ENCODE measurements around the gene C20orf96.

DNA sequence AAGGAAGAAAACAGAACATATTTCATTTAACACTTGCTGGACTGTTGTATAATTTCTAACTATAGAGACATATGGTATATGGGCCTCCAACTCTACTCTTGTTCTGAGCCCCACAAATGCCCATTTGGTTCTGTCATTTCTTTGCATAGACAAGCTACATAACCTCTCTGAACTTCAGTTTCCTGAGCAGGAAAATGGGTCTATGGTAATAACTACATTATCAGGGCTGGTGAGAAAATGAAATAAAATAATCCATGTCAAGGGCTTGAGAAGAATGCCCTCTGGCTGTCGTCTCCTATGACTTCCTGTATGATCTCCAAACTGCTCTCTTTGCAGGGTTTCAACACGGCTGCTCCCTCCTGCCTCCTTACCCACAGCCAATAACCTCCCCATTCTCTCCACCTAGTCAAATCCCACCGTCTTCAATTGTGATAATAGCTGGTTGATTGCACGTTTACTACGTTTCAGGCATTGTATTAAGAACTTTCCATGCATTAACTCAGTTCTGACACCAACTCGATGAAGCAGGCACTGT is 18.8 kb upstream of the C20orf96 start:
- TF ChIP-seq, protein P1, sequence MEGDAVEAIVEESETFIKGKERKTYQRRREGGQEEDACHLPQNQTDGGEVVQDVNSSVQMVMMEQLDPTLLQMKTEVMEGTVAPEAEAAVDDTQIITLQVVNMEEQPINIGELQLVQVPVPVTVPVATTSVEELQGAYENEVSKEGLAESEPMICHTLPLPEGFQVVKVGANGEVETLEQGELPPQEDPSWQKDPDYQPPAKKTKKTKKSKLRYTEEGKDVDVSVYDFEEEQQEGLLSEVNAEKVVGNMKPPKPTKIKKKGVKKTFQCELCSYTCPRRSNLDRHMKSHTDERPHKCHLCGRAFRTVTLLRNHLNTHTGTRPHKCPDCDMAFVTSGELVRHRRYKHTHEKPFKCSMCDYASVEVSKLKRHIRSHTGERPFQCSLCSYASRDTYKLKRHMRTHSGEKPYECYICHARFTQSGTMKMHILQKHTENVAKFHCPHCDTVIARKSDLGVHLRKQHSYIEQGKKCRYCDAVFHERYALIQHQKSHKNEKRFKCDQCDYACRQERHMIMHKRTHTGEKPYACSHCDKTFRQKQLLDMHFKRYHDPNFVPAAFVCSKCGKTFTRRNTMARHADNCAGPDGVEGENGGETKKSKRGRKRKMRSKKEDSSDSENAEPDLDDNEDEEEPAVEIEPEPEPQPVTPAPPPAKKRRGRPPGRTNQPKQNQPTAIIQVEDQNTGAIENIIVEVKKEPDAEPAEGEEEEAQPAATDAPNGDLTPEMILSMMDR (conservative IDR thresholded peaks at IDR 0.05) = no peak
- no peak for TF ChIP-seq ZFX (IDR thresholded peaks at IDR 0.05)

All from C4-2B (cell line).